ENCODE measurements around the gene DIRAS3.
"Not testable (repeated sequence)": the region's sequence is repeated elsewhere in the genome, so short reads cannot be mapped to it uniquely, and the experiment has no call there.

DIRAS3 gene, protein sequence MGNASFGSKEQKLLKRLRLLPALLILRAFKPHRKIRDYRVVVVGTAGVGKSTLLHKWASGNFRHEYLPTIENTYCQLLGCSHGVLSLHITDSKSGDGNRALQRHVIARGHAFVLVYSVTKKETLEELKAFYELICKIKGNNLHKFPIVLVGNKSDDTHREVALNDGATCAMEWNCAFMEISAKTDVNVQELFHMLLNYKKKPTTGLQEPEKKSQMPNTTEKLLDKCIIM

DNA sequence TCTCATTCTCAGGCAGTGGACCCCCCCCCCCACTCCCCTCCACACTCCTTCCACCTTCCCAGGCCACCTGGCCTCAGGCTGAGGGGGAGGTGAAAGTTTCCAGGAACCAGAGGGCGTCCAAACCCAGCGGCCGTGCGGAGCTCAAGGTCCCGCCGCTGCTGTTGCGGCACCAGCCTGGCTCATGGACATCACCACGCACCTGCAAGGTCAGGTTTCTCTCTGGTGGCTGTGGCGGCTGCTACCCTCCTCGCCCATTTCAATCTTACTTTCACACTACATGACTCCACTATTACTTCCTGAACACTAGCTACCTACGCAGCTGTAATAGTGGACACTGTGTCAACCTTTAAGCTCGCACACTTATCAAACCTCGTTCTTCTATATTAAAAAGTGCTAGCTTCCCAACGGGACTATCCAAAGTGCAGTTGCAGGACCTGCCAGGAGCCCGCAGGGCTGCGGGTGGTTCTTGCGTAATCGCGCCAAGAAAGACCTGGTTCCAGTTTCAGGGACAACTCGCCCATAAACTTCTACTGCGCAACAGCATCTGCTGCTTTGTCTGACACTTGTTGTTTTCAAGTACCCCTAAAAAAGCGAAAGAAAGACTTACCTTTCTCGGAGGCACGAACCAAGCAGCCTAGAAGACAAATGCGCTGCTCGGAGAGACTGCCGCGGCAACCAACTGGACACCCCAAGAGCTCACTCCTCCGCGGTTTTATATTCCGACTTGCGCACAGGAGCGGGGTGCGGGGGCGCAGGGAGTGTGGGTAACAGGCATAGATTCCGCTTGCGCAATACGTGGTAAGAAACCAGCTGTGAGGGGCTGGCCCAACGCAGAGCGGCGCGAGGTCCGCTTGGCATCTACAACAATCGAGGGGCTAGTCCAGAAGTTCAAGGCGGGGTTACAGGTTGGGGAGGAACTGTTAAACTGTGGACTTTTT, at the start of gene DIRAS3:
Gene DIRAS3, minus strand, starts transcription at position 687 of the 938 bp plus-strand sequence. CDS start 3,330 bp downstream, outside the sequence.
- no peak for DNase-seq

DNA sequence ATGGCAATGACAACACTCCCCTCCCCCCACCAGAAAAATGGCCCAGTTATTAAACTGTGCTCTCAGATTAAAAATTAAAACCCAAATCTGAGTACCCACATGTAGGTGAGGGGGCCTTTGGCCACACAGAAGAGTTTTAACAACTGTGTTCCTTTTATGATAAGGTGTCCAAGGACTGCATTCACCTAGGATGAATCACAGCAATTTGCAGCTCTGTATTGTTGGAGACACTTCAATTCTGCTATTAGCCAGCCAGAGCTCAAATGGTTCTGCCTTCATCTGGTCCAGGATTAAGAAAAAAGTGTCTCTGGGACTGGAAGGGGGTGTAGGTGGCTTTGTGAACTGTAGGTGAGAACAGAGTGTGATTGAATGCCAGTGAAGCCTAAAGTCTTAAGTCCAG, 43.3 kb upstream of the DIRAS3 start:
- no peak for DNase-seq

DNA sequence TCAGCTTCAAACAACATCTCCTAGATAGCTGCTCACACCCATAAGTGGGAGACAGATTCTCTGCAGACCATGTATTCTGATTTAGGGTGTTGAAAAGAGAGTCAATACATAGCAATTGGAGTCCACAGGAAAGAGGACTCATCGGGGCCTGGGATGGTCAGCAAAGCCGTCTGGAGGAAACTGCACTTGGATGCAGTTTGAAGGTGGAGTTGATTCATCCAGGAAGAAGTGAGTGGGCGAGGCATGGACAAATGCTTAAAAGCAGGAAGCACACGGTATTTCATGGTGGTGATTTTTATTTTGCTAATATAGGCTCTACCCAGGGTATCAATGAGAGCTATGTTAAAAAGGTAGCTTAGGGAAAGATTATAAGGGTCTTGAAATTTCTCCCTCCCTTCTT, 36.8 kb upstream of the DIRAS3 start:
- DNase-seq = no peak

DNA sequence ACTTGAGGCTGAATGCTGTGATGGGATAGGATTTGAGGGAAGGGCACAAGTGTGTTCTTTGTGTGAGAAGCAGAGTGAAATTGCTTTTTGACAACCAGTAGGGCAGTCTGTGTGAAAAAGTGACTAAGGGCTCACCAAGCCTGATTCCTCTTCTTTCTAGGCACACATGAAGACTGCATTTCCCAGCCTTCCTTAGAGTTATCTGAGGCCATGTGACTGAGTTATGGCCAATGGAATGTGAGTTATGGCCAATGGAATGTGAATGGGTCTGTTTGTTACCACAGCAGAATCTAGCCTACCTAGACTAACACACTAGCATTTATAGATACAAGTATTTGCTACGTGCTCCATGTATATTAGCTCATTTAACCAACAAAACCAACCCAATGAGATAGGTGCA, 35.3 kb upstream of the DIRAS3 start:
- DNase-seq = no peak

DNA sequence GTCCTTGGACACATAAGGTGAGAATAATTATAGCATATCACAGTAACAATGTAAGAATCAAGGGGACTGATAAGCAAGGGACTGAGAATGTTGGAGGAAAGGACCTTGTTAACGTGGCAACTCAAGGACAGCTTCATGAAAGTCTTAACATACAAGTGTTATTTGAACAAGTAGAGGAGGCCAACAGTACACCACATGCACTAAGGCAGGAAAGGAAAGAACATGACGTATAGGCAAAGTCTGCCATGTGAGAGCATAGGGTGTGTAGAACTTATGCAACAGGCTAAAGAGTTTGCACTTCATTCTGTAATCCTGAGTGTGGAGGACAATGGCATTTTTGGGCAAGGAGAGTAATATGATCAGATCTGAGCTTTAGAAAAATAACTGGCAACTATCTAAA, 33.3 kb upstream of the DIRAS3 start:
- DNase-seq = no peak

DNA sequence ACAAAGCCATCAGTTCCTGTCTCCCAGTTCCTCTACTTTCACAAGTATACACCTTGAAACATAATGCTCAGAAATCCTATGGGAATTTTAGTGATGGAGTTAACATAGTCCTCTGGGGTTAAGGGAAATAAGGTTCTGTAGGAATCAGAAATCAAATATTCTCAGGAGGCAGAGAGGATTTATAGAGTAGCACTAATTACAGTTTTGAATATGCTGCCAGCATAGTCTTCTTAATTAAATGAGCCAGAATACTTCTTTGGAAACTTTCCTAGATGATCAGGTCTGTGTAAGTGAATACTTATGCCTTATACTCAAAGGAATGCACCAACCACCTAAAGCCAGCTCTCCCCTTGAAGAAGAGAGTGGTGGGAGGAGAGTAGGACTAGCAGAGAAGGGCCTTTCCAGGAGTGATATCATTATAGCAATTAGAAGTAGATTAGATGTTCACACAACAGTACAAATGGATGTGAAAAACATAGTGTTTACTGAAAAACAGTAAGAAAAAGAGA, 31.4 kb upstream of the DIRAS3 start:
- DNase-seq = no peak

DNA sequence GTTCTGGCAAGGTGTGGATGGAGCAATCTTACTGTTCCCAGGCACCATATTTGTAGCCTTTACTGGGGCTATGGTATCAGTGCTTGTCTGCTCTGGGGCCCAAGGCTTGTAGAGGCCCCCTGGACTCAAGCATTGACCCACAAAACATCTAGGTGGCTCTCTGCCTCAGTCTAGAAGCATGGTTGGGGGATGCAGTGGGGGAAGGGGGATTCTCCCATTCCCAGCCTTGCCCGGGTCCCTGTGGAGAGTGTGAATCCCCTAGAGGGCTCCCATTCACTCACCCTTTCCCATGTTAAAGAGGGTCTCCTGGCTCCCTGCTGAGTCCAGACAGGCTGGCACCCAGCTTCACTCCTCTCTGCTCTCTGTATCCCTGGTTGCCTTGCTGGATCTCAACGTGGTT, 28.2 kb upstream of the DIRAS3 start:
- DNase-seq = no peak

DNA sequence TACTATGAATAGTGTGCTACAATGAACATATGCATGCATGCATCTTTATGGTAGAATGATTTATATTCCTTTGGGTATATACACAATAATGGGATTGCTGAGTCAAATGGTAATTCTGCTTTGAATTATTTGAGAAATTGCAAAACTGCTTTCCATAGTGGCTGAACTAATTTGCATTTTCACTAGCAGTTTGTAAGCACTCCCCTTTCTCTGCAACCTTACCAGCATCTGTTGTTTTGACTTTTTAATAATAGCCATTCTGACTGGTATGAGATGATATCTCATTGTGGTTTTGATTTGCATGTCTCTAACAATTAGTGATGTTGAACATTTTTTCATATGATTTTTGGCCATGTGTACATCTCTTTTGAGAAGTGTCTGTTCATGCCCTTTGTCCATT, 24.0 kb upstream of the DIRAS3 start:
- no peak for DNase-seq

DNA sequence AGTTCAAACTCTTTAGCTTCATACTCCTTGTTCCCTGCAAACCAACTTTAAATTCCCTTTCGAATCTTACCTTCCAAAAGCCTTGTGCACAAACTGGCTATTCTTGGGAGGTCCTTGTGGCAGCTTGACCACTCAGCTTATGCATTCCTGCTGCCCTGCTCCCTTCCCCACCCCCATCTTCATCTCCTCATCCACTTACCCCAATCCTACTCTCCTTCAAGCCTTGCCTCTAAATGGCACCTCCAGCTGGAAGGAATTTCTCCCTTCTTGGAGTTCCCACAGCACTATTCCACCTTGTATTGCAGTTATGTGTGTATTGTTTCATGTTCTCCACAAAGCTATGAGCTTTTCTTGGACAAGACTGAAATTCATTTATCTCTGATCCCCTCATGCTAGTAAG, 15.3 kb upstream of the DIRAS3 start:
- DNase-seq = no peak

DNA sequence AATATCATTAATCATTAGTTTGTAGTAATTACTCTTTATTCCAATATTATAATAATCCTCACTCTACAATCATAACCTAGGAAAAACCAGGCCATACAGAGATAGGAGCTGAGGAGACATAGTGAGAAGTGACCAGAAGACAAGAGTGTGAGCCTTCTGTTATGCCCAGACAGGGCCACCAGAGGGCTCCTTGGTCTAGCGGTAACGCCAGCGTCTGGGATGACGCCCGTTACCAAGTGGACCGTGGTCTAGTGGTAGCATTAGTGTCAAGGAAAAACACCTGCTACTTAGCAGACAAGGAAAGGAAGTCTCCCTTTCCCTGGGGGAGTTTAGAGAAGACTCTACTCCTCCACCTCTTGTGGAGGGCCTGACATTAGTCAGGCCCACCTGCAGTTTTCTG, 7.6 kb upstream of the DIRAS3 start:
- DNase-seq = not testable (repeated sequence)

DNA sequence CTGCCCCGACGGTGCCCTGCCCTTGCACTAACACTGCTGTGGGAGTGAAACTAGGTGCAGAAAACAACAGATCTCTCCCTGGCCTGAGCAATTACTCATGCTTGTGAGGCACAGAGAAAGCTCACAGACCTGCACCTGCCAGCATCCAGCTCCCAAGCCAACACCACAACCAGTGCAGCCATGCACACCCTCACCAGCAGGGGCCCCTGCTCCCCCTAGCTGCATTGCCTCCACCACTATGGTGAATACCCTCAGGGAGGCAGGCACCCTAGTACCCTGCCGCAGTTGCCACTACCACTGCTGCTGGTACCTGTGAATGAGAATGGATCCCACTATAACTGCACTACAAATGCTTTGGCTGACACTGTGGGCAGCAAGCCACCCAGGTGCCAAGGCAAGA, 7.1 kb upstream of the DIRAS3 start:
- DNase-seq = no peak

DNA sequence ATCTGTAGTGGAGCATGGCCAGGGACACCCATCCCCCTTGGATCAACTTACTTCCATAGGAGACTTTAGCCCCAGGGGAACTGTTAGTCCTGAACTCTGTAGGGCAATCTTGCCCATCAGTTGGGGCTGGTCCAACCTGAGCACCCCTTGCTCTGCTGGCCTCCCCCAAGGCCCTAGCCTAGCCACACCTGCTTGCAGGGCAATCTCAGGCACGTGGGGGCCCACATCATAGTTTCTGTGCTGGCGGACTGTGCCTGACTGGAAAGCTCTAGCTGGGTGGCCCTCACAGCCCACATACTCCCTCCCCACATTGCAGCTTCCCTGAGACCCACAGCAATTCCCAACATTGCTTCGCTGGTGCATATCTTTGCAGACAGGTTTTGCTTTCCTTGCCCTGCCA, 6.6 kb upstream of the DIRAS3 start:
- DNase-seq = no peak

DNA sequence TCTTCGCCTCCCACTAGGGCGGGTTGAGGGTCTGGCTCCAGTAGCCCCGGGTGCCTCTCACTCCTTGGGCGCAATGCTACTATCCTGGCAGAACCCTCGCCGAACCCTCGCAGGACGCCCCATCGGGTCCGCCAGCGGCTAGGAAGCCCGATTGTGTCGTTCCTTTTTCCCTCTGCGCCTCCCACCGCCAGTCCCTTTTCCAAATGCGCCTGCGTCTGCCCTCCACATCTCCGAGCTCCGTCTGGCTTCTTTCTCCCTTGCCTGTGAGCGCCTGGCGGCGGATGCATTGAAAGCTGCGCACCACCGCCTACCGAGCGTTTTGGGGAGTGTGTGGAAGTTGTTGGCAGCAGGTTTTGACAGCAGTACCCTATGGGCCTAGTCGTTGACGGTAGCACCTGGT, 1.0 kb upstream of the DIRAS3 start:
- DNase-seq = no peak

DNA sequence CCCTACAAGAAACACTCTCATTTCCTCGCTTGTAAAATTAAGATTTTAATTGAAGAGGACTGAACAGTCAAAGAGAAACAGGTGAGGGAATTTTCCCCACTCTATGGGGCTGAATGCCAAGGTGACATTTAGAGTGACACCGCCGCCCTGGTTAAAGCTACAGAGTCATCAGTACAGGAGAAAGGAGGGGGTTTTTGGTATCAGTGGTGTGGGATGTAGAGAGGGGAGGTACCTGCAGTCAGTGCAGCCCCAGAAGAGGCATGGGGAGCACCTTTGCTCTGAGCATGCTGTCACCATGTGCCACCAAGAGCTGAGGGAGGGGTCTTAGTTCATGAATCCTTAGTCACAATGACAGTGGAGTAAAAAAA, 2.8 kb downstream of the DIRAS3 start:
- no peak for DNase-seq

DNA sequence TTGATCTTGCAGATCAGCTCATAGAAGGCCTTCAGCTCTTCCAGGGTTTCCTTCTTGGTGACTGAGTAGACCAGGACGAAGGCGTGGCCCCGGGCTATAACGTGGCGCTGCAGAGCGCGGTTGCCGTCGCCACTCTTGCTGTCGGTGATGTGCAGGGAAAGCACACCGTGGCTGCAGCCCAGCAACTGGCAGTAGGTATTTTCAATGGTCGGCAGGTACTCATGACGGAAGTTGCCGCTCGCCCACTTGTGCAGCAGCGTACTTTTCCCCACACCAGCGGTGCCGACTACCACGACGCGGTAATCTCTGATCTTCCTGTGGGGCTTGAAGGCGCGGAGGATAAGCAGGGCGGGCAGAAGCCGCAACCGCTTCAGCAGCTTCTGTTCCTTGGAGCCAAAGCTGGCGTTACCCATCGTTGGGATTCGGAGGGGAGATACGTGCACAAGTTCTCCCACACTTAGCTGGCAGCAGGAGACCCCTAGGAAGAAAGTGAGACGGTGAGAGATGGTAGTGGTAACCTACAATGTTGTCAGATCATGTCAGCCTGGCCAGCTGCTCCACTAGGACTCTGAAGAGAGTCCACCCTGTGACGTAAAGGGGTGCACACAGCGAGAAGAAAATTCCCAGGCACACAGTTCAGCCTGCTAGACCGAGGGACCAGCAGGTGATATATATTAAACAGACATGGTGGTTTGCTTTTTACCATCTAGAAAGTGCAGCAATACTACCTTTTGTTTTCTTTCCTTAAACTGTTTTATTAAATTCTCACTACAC, 3.4 kb downstream of the DIRAS3 start:
- DNase-seq = no peak

DNA sequence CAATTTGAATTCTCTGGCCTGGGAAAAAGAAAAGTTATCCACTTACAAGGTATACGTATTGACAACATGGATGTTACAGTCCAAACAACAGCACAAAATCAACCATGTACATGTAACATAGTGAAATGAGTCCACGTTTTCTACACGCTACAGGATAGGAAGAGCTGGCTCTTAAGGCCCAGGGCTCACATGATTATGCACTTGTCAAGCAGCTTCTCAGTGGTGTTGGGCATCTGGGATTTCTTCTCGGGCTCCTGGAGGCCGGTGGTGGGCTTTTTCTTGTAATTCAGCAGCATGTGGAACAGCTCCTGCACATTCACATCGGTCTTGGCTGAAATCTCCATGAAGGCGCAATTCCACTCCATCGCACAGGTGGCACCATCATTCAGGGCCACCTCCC, 4.0 kb downstream of the DIRAS3 start:
- DNase-seq = no peak

DNA sequence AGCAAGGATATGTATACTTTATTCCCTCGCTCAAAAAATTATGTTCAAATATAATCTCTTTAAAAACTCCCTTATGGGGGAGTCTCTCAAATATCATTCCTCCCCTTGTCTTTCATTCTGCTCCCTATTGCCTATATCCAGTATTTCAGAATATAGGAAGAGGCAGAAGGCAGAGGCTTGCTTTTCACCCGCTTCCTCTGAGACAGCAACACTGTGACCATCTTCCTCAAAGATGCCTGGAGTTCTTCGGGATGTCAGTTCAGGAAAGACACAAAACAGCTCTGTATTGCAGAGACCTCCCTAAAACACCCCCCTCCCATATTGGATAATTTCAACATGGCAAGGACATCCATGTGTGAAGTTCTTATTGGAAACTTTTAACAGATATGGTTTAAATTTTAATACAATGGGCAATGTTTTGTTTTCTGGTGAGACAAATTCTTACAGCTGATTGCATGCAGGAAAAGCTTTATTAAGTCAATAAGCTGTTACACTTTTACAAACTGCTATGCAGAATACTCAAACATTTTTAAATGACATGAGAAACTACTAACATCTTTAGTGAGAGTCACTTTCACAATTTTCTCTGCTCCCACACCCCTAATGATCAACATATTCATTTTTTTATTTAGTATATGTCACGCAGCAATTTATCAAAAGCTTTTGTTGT, 4.8 kb downstream of the DIRAS3 start:
- DNase-seq = no peak

DNA sequence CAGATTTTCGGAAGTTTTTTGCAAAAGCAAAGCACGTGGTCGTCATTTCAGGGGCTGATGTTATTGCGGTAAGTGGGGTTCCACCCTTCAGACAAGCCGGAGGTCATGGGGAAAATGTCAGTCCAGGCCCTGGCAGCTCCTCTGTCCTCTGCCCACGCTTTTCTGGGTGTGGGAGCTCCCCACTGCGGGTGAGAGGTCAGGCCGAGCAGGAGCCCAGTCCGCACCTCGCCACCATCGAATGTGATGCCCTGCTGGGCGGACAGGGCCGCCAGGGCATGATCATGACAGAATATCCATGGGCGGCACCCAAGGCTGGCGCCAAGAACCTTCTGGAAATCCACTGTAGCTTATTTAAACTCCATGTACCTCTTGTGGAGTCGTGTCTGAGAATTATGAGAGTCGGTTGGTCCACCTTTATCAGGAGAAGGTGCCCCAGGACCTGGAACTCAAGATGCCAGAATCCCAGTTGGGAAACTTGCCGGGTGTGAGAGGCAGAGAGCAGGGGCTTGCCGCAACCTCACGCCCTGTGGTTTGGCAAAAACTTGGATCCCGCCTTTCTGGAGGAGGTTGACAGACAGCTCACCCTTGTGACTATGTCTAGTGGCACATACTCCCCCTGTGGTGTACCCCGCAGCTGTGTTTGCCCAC, 6.9 kb downstream of the DIRAS3 start:
- DNase-seq = no peak

DNA sequence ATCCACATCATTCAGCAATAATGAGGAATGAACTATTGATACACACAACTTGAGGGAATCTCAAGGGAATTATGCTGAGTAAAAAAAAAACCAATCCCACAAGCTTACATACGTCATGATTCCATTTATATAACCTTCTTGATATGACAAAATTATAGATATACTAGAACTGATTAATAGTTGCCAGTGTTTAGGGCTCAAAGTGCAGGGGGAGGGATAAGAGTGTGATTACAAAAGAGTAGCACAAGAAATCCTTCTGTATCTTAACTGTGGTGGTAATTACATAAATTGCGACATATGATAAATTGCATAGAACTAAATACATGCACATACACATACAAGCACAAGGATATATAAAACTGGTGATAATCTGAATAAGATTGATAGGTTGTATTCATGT, 13.5 kb downstream of the DIRAS3 start:
- no peak for DNase-seq

DNA sequence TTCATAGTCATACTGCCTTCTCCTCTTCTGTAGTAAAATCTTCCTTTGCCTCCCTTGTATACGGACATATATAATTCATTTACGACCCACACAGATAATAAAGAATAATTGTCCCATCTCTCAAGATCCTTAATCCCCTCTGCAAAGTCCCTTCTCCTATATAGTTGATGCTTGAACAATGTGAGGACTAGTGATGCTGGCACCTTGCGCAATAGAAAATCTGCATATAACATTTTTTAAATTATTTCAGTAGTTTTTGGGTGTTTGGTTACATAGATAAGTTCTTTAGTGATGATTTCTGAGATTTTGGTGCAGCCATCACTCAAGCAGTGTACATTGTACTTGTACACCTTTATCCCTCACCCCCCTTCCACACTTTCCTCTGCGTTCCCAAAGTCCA, 21.0 kb downstream of the DIRAS3 start:
- DNase-seq = no peak

DNA sequence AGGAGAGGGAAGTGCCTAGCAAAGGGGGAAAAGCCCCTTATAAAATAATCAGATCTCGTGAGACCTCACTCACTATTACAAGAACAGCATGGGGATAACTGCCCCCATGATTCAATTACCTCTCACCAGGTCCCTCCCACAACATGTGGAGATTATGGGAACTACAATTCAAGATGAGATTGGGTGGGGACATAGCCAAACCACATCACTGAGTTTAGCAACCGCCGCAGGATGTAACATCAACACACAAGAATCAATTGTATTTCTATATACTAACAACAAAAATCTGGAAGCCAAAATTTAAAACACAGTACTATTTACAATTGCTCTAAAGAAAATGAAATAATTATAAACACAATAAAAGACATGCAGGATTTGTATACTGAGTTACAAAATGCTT, 21.9 kb downstream of the DIRAS3 start:
- DNase-seq = no peak

DNA sequence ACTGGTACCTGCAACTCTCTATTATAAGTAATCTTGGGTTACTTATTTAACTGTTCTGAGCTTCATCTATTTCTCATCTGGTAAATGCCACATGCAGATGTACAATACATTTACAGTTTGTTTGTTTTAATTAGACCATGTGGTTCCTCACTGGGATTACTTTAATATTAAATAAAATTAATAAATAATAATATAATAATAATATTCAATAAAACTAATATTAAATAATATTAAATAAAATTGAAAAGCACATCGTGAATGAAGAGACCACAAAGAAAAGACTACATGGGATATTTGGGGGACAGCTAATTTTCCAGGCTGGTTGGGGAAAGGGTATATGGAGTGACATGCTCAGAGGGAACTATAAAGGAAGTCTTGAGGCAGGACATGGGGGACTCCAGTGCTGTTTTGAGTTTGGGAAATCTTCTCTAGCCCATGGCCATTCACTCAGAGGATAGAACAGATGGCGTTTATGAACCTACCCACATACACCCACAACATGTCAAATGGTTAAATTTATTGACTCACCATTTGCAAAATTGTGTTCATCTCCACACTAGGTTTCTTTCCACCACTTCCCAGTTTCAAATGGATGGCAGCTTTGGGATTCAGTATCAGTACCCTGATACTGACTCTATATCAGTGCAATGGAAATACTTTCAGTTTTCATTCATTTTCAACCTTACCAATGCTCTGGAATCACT, 25.6 kb downstream of the DIRAS3 start:
- DNase-seq = no peak

All from bone marrow (tissue), 2 donors.